Suprapubic skin (tissue), 3 donors: Measurements from ENCODE around the gene ZDHHC16.

Source experiments
- POLR2A ChIP-seq, 2 donors: fragments of 450-650 bp; IDR thresholded peaks; one replicate each; pipeline ENCODE4 v1.6.1; 2017; ENCODE audit warnings: antibody characterized with exemption in 2 of 2, mild to moderate bottlenecking in 2 of 2, moderate library complexity in 2 of 2
- TF ChIP-seq, protein P1 (sequence below), 2 donors: fragments of 200-600 bp in 1 of 2; fragments of 450-650 bp in 1 of 2; sonication (generic) in 1 of 2; IDR thresholded peaks; one replicate each; pipeline ENCODE4 v1.5.1; 2016 to 2019; ENCODE audit warnings: antibody characterized with exemption in 2 of 2, mild to moderate bottlenecking in 1 of 2, moderate library complexity in 1 of 2

- no peak for TF ChIP-seq POLR2A (IDR thresholded peaks at IDR 0.05)
- TF ChIP-seq, protein P1, sequence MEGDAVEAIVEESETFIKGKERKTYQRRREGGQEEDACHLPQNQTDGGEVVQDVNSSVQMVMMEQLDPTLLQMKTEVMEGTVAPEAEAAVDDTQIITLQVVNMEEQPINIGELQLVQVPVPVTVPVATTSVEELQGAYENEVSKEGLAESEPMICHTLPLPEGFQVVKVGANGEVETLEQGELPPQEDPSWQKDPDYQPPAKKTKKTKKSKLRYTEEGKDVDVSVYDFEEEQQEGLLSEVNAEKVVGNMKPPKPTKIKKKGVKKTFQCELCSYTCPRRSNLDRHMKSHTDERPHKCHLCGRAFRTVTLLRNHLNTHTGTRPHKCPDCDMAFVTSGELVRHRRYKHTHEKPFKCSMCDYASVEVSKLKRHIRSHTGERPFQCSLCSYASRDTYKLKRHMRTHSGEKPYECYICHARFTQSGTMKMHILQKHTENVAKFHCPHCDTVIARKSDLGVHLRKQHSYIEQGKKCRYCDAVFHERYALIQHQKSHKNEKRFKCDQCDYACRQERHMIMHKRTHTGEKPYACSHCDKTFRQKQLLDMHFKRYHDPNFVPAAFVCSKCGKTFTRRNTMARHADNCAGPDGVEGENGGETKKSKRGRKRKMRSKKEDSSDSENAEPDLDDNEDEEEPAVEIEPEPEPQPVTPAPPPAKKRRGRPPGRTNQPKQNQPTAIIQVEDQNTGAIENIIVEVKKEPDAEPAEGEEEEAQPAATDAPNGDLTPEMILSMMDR (IDR thresholded peaks at IDR 0.05) = no peak
Observed at GRCh38 chr10:97459933-97460332, 14.0 kb downstream of the ZDHHC16 start.
